WTC11 (cell line): ENCODE results near the gene GSX2. TPM values are rescaled to one million over a fixed set of nuclear protein-coding genes. Genes with fewer than 3 reads are reported as not detected.

Source experiments
- ATAC-seq: fragments of 200-7000 bp; cut with Tn5 transposase; 2 replicates; pipeline ENCODE4 v1.10.0; 2021; ENCODE audit warnings: mild to moderate bottlenecking, moderate library complexity
- CTCF ChIA-PET: fragments of 300-600 bp; sonication (Branson Sonifier 250); formaldehyde crosslinking; loops from one replicate; lab custom pipeline; 2021; ENCODE audit warnings: antibody characterized with exemption; lab: Charles Lee
- POLR2A ChIA-PET: fragments of 350-600 bp; sonication (Branson Sonifier 250); formaldehyde crosslinking; loops from one replicate; lab custom pipeline; 2021; ENCODE audit warnings: antibody characterized with exemption; lab: Charles Lee
- DNase-seq: peaks from one replicate; pipeline ENCODE4 v3.0.0; 2021; ENCODE audit warnings: low spot score
- H3K27ac Mint-ChIP-seq: 2 replicates; pipeline ENCODE4 v1.8.0; 2021; ENCODE audit warnings: mixed read lengths
- H3K27me3 Mint-ChIP-seq: 2 replicates; pipeline ENCODE4 v1.8.0; 2021; ENCODE audit warnings: low read depth, mild to moderate bottlenecking, moderate library complexity, mixed read lengths
- H3K36me3 Mint-ChIP-seq: 2 replicates; pipeline ENCODE4 v1.8.0; 2021; ENCODE audit warnings: mixed read lengths
- H3K4me1 Mint-ChIP-seq: 2 replicates; pipeline ENCODE4 v1.8.0; 2022; ENCODE audit warnings: mixed read lengths
- H3K4me3 Mint-ChIP-seq: 2 replicates; pipeline ENCODE4 v1.8.0; 2021; ENCODE audit warnings: mild to moderate bottlenecking, moderate library complexity, mixed read lengths
- H3K9me3 Mint-ChIP-seq: 2 replicates; pipeline ENCODE4 v1.8.0; 2021; ENCODE audit warnings: mixed read lengths
- AFF4 ChIP-seq: sonication (generic); formaldehyde crosslinking; IDR thresholded peaks from 2 replicates; pipeline ENCODE4 v1.8.1; 2023; ENCODE audit warnings: mild to moderate bottlenecking, missing genetic modification reagents, borderline replicate concordance
- ARID4B ChIP-seq: sonication (generic); formaldehyde crosslinking; IDR thresholded peaks from 2 replicates; pipeline ENCODE4 v1.8.0; 2023; ENCODE audit warnings: missing genetic modification reagents, mild to moderate bottlenecking, borderline replicate concordance
- CTCF ChIP-seq: fragments of 200-600 bp; IDR thresholded peaks from 2 replicates; pipeline ENCODE4 v1.8.0; 2022; ENCODE audit warnings: antibody characterized with exemption
- E2F1 ChIP-seq: sonication (generic); formaldehyde crosslinking; IDR thresholded peaks from 2 replicates; pipeline ENCODE4 v1.8.0; 2022; ENCODE audit warnings: mild to moderate bottlenecking, missing genetic modification reagents
- E2F4 ChIP-seq: sonication (generic); formaldehyde crosslinking; IDR thresholded peaks from 2 replicates; pipeline ENCODE4 v1.8.1; 2022; ENCODE audit warnings: low read depth, mild to moderate bottlenecking, moderate library complexity, missing genetic modification reagents, borderline replicate concordance
- ESRRA ChIP-seq: sonication (generic); formaldehyde crosslinking; IDR thresholded peaks from 2 replicates; pipeline ENCODE4 v1.8.1; 2022; ENCODE audit warnings: mild to moderate bottlenecking, missing genetic modification reagents, borderline replicate concordance
- FOXK1 ChIP-seq: sonication (generic); formaldehyde crosslinking; IDR thresholded peaks from 2 replicates; pipeline ENCODE4 v1.8.0; 2022; ENCODE audit warnings: mild to moderate bottlenecking, moderate library complexity, missing genetic modification reagents
- HMGXB4 ChIP-seq: sonication (generic); formaldehyde crosslinking; IDR thresholded peaks from 2 replicates; pipeline ENCODE4 v1.8.1; 2023; ENCODE audit warnings: mild to moderate bottlenecking, moderate library complexity, missing genetic modification reagents
- MXD4 ChIP-seq: fragments of 250-450 bp; sonication (Bioruptor Pico); IDR thresholded peaks from 2 replicates; pipeline ENCODE4 v1.8.0; 2021; ENCODE audit warnings: mild to moderate bottlenecking, moderate library complexity, borderline replicate concordance
- MYBL2 ChIP-seq: sonication (generic); formaldehyde crosslinking; IDR thresholded peaks from 2 replicates; pipeline ENCODE4 v1.8.1; 2023; ENCODE audit warnings: mild to moderate bottlenecking, moderate library complexity, missing genetic modification reagents
- NFATC4 ChIP-seq: fragments of 250-450 bp; sonication (Bioruptor Pico); IDR thresholded peaks from 2 replicates; pipeline ENCODE4 v1.9.0; 2021; ENCODE audit warnings: mild to moderate bottlenecking
- NR1H2 ChIP-seq: sonication (generic); formaldehyde crosslinking; IDR thresholded peaks from 2 replicates; pipeline ENCODE4 v1.9.0; 2021; ENCODE audit warnings: mild to moderate bottlenecking, moderate library complexity, missing genetic modification reagents
- NR3C1 ChIP-seq: sonication (generic); formaldehyde crosslinking; conservative IDR thresholded peaks from 2 replicates; pipeline ENCODE4 v1.8.1; 2023; ENCODE audit warnings: low read depth, mild to moderate bottlenecking, missing genetic modification reagents
- SMAD4 ChIP-seq: sonication (generic); formaldehyde crosslinking; IDR thresholded peaks from 2 replicates; pipeline ENCODE4 v1.8.0; 2022; ENCODE audit warnings: mild to moderate bottlenecking, missing genetic modification reagents
- total RNA-seq: library from RNA; stranded (reverse); gene quantifications from 3 replicates; pipeline ENCODE4 v1.2.3, GENCODE V29; 2021
- TF ChIP-seq, protein P1 (sequence below): sonication (generic); formaldehyde crosslinking; IDR thresholded peaks from 2 replicates; pipeline ENCODE4 v1.8.1; 2022; ENCODE audit warnings: mild to moderate bottlenecking, missing genetic modification reagents, moderate library complexity, borderline replicate concordance
- TF ChIP-seq, protein P2 (sequence below): sonication (generic); formaldehyde crosslinking; conservative IDR thresholded peaks from 2 replicates; pipeline ENCODE4 v1.8.1; 2023; ENCODE audit warnings: mild to moderate bottlenecking, low read depth, missing genetic modification reagents, moderate library complexity

The GSX2 gene
- total RNA-seq, 1 experiment from 2014 or later, result not detected

- H3K27ac Mint-ChIP-seq, result no peak overlapping the region
- H3K27me3 Mint-ChIP-seq, result peaks cover 94% of the 10 kb centered on the region
- ChIA-PET CTCF (interaction anchor here (1.6 kb wide), 1 partner anchor 15 kb away, joined by 6 read pairs; no protein-coding TSS in a partner anchor), POLR2A (interaction anchor here (1.1 kb wide), 1 partner anchor 11 kb away, joined by 3 read pairs; no protein-coding TSS in a partner anchor)
- H3K4me1 Mint-ChIP-seq, result peaks cover 62% of the 10 kb centered on the region
- peak overlapping the region; percentile 80 for H3K4me3 Mint-ChIP-seq
- no peak for ATAC-seq
- H3K36me3 Mint-ChIP-seq, result no peaks in the 10 kb centered on the region
- no peaks in the 10 kb centered on the region for H3K9me3 Mint-ChIP-seq
- DNase-seq, result no peak
- no peak for TF ChIP-seq ESRRA (CRISPR knock-in tag)
- TF ChIP-seq HMGXB4 (CRISPR knock-in tag), result no peak
- TF ChIP-seq MXD4 (CRISPR knock-in tag), result no peak
- TF ChIP-seq NR3C1 (CRISPR knock-in tag), result no peak
- TF ChIP-seq, protein P1, sequence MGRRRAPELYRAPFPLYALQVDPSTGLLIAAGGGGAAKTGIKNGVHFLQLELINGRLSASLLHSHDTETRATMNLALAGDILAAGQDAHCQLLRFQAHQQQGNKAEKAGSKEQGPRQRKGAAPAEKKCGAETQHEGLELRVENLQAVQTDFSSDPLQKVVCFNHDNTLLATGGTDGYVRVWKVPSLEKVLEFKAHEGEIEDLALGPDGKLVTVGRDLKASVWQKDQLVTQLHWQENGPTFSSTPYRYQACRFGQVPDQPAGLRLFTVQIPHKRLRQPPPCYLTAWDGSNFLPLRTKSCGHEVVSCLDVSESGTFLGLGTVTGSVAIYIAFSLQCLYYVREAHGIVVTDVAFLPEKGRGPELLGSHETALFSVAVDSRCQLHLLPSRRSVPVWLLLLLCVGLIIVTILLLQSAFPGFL (CRISPR knock-in tag), result no peak
- no peak for TF ChIP-seq AFF4 (CRISPR knock-in tag)
- TF ChIP-seq, protein P2, sequence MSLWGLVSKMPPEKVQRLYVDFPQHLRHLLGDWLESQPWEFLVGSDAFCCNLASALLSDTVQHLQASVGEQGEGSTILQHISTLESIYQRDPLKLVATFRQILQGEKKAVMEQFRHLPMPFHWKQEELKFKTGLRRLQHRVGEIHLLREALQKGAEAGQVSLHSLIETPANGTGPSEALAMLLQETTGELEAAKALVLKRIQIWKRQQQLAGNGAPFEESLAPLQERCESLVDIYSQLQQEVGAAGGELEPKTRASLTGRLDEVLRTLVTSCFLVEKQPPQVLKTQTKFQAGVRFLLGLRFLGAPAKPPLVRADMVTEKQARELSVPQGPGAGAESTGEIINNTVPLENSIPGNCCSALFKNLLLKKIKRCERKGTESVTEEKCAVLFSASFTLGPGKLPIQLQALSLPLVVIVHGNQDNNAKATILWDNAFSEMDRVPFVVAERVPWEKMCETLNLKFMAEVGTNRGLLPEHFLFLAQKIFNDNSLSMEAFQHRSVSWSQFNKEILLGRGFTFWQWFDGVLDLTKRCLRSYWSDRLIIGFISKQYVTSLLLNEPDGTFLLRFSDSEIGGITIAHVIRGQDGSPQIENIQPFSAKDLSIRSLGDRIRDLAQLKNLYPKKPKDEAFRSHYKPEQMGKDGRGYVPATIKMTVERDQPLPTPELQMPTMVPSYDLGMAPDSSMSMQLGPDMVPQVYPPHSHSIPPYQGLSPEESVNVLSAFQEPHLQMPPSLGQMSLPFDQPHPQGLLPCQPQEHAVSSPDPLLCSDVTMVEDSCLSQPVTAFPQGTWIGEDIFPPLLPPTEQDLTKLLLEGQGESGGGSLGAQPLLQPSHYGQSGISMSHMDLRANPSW (CRISPR knock-in tag), result no peak
- no peak for TF ChIP-seq E2F1 (CRISPR knock-in tag)
- no peak for TF ChIP-seq FOXK1
- no peak for TF ChIP-seq SMAD4 (CRISPR knock-in tag)
- no peak for TF ChIP-seq ARID4B (CRISPR knock-in tag)
- TF ChIP-seq NR1H2 (CRISPR knock-in tag), result no peak
- TF ChIP-seq NFATC4 (CRISPR knock-in tag), result no peak
- no peak for TF ChIP-seq E2F4 (CRISPR knock-in tag)
- no peak for TF ChIP-seq CTCF
- no peak for TF ChIP-seq MYBL2 (CRISPR knock-in tag)
Observed at GRCh38 chr4:54092405-54093323, 7.3 kb upstream of the GSX2 start.
